GM06990 (cell line): ENCODE data around the gene PLPP3.

Source experiments
- DNase-seq: peaks from one replicate; pipeline ENCODE4 v3.0.0-alpha.2; 2011; ENCODE audit not compliant: insufficient read length; ENCODE audit errors: extremely low read depth
- H3K27me3 ChIP-seq: replicated peaks from 2 replicates; pipeline ENCODE4 v1.6.0; 2011; ENCODE audit warnings: low read length; ENCODE audit not compliant: control insufficient read depth, insufficient read depth
- H3K36me3 ChIP-seq: 2 replicates; pipeline ENCODE4 v1.5.1; 2011; ENCODE audit warnings: low read length; ENCODE audit not compliant: control insufficient read depth, insufficient read depth
- H3K4me3 ChIP-seq: replicated peaks from 2 replicates; pipeline ENCODE4 v1.5.1; 2011; ENCODE audit warnings: low read depth, mild to moderate bottlenecking, control low read depth, low read length
- TF ChIP-seq, protein P1 (sequence below): IDR thresholded peaks from 2 replicates; pipeline ENCODE4 v1.5.1; 2011; ENCODE audit warnings: low read length, control low read depth, mild to moderate bottlenecking, inconsistent platforms; ENCODE audit not compliant: insufficient read depth, poor library complexity, severe bottlenecking

Gene PLPP3

DNA sequence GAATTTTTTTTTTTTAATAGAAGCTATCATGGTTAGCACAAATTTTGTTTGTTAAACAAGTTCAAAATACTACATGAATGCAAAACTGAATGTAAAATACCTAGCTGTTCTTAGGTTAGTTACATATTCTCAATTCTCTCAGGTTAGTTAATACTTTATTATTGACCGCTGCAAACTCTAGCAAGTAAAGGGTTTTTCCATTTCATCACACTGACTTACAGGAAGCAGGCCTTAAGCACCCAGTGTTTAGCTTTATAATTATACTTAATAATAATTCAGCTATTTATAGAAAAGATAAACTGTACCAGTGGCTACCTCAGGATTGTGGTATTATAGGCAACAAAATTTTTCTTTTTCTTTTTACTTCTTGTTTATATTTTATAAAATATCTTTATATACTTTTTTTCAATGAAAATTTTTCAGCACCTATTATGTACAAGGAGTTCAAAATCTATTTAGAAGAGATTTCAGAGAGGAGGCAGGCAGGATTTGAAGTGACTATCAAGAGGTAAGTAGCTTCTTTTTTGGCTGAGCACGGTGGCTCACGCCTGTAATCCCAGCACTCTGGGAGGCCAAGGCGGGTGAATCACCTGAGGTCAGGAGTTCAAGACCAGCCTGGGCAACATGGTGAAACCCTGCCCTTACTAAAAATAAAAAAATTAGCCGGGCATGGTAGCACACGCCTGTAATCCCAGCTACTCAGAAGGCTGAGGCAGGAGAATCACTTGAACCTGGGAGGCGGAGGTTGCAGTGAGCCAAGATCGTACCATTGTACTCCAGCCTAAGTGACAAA, 17.9 kb downstream of the PLPP3 start:
- Histone ChIP-seq H3K27me3 (no peaks in the 10 kb centered on the region), H3K4me3 (no peak overlapping the region)

GRCh38 chr1:56557746-56558145, 21.6 kb downstream of the PLPP3 start:
- H3K4me3 ChIP-seq: no peak overlapping the region
- TF ChIP-seq, protein P1, sequence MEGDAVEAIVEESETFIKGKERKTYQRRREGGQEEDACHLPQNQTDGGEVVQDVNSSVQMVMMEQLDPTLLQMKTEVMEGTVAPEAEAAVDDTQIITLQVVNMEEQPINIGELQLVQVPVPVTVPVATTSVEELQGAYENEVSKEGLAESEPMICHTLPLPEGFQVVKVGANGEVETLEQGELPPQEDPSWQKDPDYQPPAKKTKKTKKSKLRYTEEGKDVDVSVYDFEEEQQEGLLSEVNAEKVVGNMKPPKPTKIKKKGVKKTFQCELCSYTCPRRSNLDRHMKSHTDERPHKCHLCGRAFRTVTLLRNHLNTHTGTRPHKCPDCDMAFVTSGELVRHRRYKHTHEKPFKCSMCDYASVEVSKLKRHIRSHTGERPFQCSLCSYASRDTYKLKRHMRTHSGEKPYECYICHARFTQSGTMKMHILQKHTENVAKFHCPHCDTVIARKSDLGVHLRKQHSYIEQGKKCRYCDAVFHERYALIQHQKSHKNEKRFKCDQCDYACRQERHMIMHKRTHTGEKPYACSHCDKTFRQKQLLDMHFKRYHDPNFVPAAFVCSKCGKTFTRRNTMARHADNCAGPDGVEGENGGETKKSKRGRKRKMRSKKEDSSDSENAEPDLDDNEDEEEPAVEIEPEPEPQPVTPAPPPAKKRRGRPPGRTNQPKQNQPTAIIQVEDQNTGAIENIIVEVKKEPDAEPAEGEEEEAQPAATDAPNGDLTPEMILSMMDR: no peak
- H3K36me3 ChIP-seq: no peaks in the 10 kb centered on the region
- DNase-seq: no peak
- no peaks in the 10 kb centered on the region for H3K27me3 ChIP-seq

More for the DNA sequence above, 17.9 kb downstream of the PLPP3 start:
- H3K36me3 ChIP-seq: no peaks in the 10 kb centered on the region
- DNase-seq: no peak
- TF ChIP-seq, protein P1: no peak

DNA sequence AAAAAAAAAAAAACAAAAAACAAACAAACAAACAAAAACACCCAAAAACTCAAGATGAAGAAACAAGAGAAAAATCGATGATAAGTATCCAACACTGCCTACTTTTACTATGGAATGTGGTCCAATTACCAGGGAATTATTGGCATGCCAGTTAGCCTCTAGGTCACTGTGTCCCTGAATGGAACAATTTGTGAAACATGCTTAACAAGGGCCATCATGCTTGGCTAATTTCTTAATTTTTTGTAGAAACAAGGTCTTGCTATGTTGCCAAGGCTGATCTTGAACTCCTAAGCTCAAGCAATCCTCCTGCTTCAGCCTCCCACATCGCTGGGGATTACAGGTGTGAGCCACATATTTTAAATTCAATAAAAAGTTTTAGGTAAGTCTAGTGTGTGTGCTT, 23.9 kb downstream of the PLPP3 start:
- H3K36me3 ChIP-seq: no peaks in the 10 kb centered on the region
- no peaks in the 10 kb centered on the region for H3K27me3 ChIP-seq
- no peak for DNase-seq
- H3K4me3 ChIP-seq: no peak overlapping the region
- TF ChIP-seq, protein P1: no peak

DNA sequence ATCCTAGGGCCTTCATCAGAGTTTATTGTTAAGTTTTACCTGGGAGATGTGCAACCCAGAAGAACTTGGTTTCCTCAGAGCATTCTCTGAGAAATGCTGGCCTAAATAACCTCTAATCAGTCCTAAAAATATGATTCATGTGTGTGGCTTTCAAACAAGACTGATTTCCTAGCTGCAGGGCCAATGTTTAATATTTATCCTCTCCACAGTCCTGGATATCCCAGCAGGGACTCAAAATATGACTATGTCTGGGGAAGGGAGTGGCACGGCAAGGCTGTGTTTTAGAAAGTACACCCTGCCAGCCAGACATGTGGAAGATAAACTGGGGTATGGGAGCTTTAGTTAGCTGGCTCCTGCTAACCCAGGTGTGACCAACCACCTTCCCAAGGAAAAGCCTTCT, 26.3 kb downstream of the PLPP3 start:
- no peaks in the 10 kb centered on the region for H3K27me3 ChIP-seq
- H3K4me3 ChIP-seq: no peak overlapping the region
- no peaks in the 10 kb centered on the region for H3K36me3 ChIP-seq
- TF ChIP-seq, protein P1: no peak
- DNase-seq: no peak

- Histone ChIP-seq H3K27me3 (no peaks in the 10 kb centered on the region), H3K36me3 (no peaks in the 10 kb centered on the region), H3K4me3 (no peak overlapping the region)
- TF ChIP-seq, protein P1: no peak
- DNase-seq: no peak
Observed at GRCh38 chr1:56552349-56552748, 27.0 kb downstream of the PLPP3 start.
